Measurements from ENCODE around the gene MKX.

GRCh38 chr10:27760867-27761266, 15.2 kb upstream of the MKX start:
- TF ChIP-seq CTCF (IDR thresholded peaks at IDR 0.05) (no peak), POLR2A (IDR thresholded peaks at IDR 0.05) (no peak)

All from right lobe of liver (tissue), 4 donors.